HEK293 (cell line): ENCODE data around the gene AHRR.

Experiments used
- CTCF ChIA-PET: fragments of 350-600 bp; formaldehyde crosslinking; extraction: SDS; loops from one replicate; lab custom pipeline; 2021; ENCODE audit warnings: antibody characterized with exemption; lab: Yijun Ruan, JAX
- POLR2A ChIA-PET: fragments of 300-600 bp; formaldehyde crosslinking; extraction: SDS; loops from one replicate; lab custom pipeline; 2020; ENCODE audit warnings: antibody characterized with exemption, inconsistent platforms; lab: Yijun Ruan, JAX
- H3K27ac ChIP-seq: fragments of 200-500 bp; sonication (Bioruptor generic); 2 replicates; pipeline ENCODE4 v1.5.1; 2014; ENCODE audit warnings: low read depth, low read length, control low read depth, inconsistent platforms; ENCODE audit errors: extremely low read depth
- H3K36me3 ChIP-seq, 2 experiments: fragments of 200-500 bp in 1 of 2; sonication (Bioruptor generic) in 1 of 2; 1 replicate in 1 of 2; 2 replicates in 1 of 2; pipeline ENCODE4 v1.5.1; 2014 to 2017; ENCODE audit warnings: inconsistent platforms in 2 of 2, low read length in 2 of 2; ENCODE audit not compliant: control insufficient read depth in 2 of 2, insufficient read depth in 1 of 2
- H3K4me1 ChIP-seq: fragments of 200-500 bp; sonication (Bioruptor generic); 2 replicates; pipeline ENCODE4 v1.5.1; 2014; ENCODE audit warnings: mild to moderate bottlenecking, low read length, inconsistent platforms; ENCODE audit not compliant: control insufficient read depth, insufficient read depth
- H3K4me3 ChIP-seq: 2 replicates; pipeline ENCODE4 v1.5.1; 2011; ENCODE audit warnings: low read depth, mild to moderate bottlenecking, control low read depth, low read length, moderate library complexity
- H3K9me3 ChIP-seq: fragments of 200-500 bp; sonication (Bioruptor generic); 2 replicates; pipeline ENCODE4 v1.5.1; 2014; ENCODE audit warnings: low read depth, low read length, inconsistent platforms; ENCODE audit not compliant: control insufficient read depth, insufficient read depth
- GLIS2 ChIP-seq: fragments of 450-650 bp; formaldehyde crosslinking; IDR thresholded peaks from 2 replicates; pipeline ENCODE4 v1.5.1; 2016; ENCODE audit warnings: missing biosample characterization, missing genetic modification characterization
- HOXC10 ChIP-seq: sonication (generic); formaldehyde crosslinking; IDR thresholded peaks from 2 replicates; pipeline ENCODE4 v1.8.1; 2023; ENCODE audit warnings: mild to moderate bottlenecking, missing genetic modification reagents
- KLF10 ChIP-seq: fragments of 450-650 bp; IDR thresholded peaks from 2 replicates; pipeline ENCODE4 v1.5.1; 2018; ENCODE audit warnings: missing biosample characterization, mild to moderate bottlenecking, missing genetic modification characterization
- KLF16 ChIP-seq: fragments of 450-650 bp; formaldehyde crosslinking; IDR thresholded peaks from 2 replicates; pipeline ENCODE4 v1.5.1; 2017; ENCODE audit warnings: missing biosample characterization, missing genetic modification characterization
- PATZ1 ChIP-seq: fragments of 450-650 bp; formaldehyde crosslinking; IDR thresholded peaks from 2 replicates; pipeline ENCODE4 v1.5.1; 2016; ENCODE audit warnings: missing biosample characterization, missing genetic modification characterization
- RBAK ChIP-seq: fragments of 450-650 bp; formaldehyde crosslinking; IDR thresholded peaks from 2 replicates; pipeline ENCODE4 v1.5.1; 2016; ENCODE audit warnings: missing biosample characterization, missing genetic modification characterization
- TCF7L2 ChIP-seq: IDR thresholded peaks from 2 replicates; pipeline ENCODE4 v1.6.1; 2011; ENCODE audit warnings: low read depth, mild to moderate bottlenecking, inconsistent platforms, low read length, moderate library complexity, borderline replicate concordance
- TRIM28 ChIP-seq: IDR thresholded peaks from 2 replicates; pipeline ENCODE4 v1.6.1; 2011; ENCODE audit warnings: low read length, control low read depth, borderline replicate concordance
- ZBTB10 ChIP-seq: fragments of 450-650 bp; formaldehyde crosslinking; IDR thresholded peaks from 2 replicates; pipeline ENCODE4 v1.5.1; 2016; ENCODE audit warnings: missing biosample characterization, missing genetic modification characterization
- ZFP69B ChIP-seq: fragments of 450-650 bp; formaldehyde crosslinking; IDR thresholded peaks from 2 replicates; pipeline ENCODE4 v1.5.1; 2016; ENCODE audit warnings: missing biosample characterization, missing genetic modification characterization
- ZNF121 ChIP-seq: fragments of 450-650 bp; formaldehyde crosslinking; IDR thresholded peaks from 2 replicates; pipeline ENCODE4 v1.5.1; 2016; ENCODE audit warnings: missing biosample characterization, missing genetic modification characterization
- ZNF174 ChIP-seq: fragments of 450-650 bp; formaldehyde crosslinking; IDR thresholded peaks from 2 replicates; pipeline ENCODE4 v1.5.0; 2017; ENCODE audit warnings: missing biosample characterization, mild to moderate bottlenecking, missing genetic modification characterization
- ZNF214 ChIP-seq: fragments of 450-650 bp; formaldehyde crosslinking; IDR thresholded peaks from 2 replicates; pipeline ENCODE4 v1.5.1; 2017; ENCODE audit warnings: missing biosample characterization, mild to moderate bottlenecking, missing genetic modification characterization, borderline replicate concordance
- ZNF223 ChIP-seq: fragments of 450-650 bp; formaldehyde crosslinking; IDR thresholded peaks from 2 replicates; pipeline ENCODE4 v1.5.1; 2016; ENCODE audit warnings: missing biosample characterization, missing genetic modification characterization
- ZNF239 ChIP-seq: fragments of 450-650 bp; formaldehyde crosslinking; IDR thresholded peaks from 2 replicates; pipeline ENCODE4 v1.5.1; 2016; ENCODE audit warnings: missing biosample characterization, missing genetic modification characterization
- ZNF423 ChIP-seq: fragments of 450-650 bp; formaldehyde crosslinking; IDR thresholded peaks from 2 replicates; pipeline ENCODE4 v1.5.1; 2016; ENCODE audit warnings: missing biosample characterization, missing genetic modification characterization
- ZNF488 ChIP-seq: fragments of 450-650 bp; formaldehyde crosslinking; IDR thresholded peaks from 2 replicates; pipeline ENCODE4 v1.5.1; 2016; ENCODE audit warnings: missing biosample characterization, missing genetic modification characterization
- ZNF621 ChIP-seq: fragments of 450-650 bp; formaldehyde crosslinking; IDR thresholded peaks from 2 replicates; pipeline ENCODE4 v1.5.1; 2017; ENCODE audit warnings: missing biosample characterization, missing genetic modification characterization
- ZNF624 ChIP-seq: fragments of 450-650 bp; formaldehyde crosslinking; IDR thresholded peaks from 2 replicates; pipeline ENCODE4 v1.5.1; 2017; ENCODE audit warnings: missing biosample characterization, missing genetic modification characterization
- ZNF664 ChIP-seq: fragments of 450-650 bp; formaldehyde crosslinking; IDR thresholded peaks from 2 replicates; pipeline ENCODE4 v1.5.1; 2016; ENCODE audit warnings: missing biosample characterization, missing genetic modification characterization
- ZNF777 ChIP-seq: fragments of 450-650 bp; formaldehyde crosslinking; IDR thresholded peaks from 2 replicates; pipeline ENCODE4 v1.5.1; 2017; ENCODE audit warnings: missing biosample characterization, missing genetic modification characterization, borderline replicate concordance
- ZNF791 ChIP-seq: fragments of 450-650 bp; formaldehyde crosslinking; IDR thresholded peaks from 2 replicates; pipeline ENCODE4 v1.5.1; 2016; ENCODE audit warnings: missing biosample characterization, missing genetic modification characterization
- TF ChIP-seq, protein P1 (sequence below): fragments of 450-650 bp; formaldehyde crosslinking; IDR thresholded peaks from 2 replicates; pipeline ENCODE4 v1.5.1; 2016; ENCODE audit warnings: missing biosample characterization, missing genetic modification characterization, borderline replicate concordance
- TF ChIP-seq, protein P2 (sequence below): fragments of 450-650 bp; formaldehyde crosslinking; IDR thresholded peaks from 2 replicates; pipeline ENCODE4 v1.5.1; 2016; ENCODE audit warnings: missing biosample characterization, missing genetic modification characterization

AHRR gene

DNA sequence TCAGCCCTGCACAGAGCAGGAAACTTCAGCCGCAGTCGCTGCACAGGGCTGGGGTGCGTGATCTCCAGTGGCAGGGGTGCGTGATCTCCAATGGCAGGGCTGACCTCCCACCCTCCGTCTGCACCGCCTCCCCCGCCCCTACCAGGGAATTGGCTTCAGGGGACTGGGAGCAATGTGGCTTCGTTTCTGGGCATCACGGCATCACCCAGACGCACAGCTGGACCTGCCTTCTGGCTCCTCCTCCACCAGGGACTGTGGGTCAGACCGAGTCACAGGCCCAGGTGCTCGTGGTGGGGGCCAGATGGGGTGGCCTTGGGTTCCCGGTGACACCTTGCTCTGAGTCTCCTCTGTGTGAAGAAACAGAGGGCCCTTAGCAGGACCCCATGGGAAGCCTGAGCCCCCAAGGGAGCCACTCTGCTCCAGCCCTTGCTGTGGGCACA is 51.1 kb downstream of the AHRR start:
- H3K4me1 ChIP-seq = peaks cover 18% of the 10 kb centered on the region
- POLR2A ChIA-PET = interaction anchor here (0.5 to 1.0 kb wide), 2 partner anchors 22 to 55 kb away, joined by 3 read pairs; no protein-coding TSS in a partner anchor
- CTCF ChIA-PET = interaction anchor here (0.6 to 0.8 kb wide), 2 partner anchors 52 to 95 kb away, joined by 4 to 5 read pairs; no protein-coding TSS in a partner anchor
- no peak overlapping the region for H3K4me3 ChIP-seq
- TF ChIP-seq ZBTB10 (tag by site-specific recombination) (no peak), TRIM28 (no peak), ZNF621 (tag by site-specific recombination) (no peak), ZFP69B (tag by site-specific recombination) (no peak), KLF10 (no peak), ZNF791 (tag by site-specific recombination) (no peak), ZNF174 (tag by site-specific recombination) (no peak), ZNF214 (tag by site-specific recombination) (no peak), ZNF121 (tag by site-specific recombination) (no peak), KLF16 (tag by site-specific recombination) (no peak)
- H3K36me3 ChIP-seq = no peaks in the 10 kb centered on the region
- H3K27ac ChIP-seq = peak overlapping the region; percentile 95; the same call in 1 of the 2 replicates
- H3K9me3 ChIP-seq = no peaks in the 10 kb centered on the region

- ChIA-PET POLR2A (interaction anchor here (0.5 to 0.7 kb wide), 3 partner anchors 22 to 91 kb away, joined by 3 to 6 read pairs (median 3); no protein-coding TSS in a partner anchor), CTCF (interaction anchor here (0.8 to 1.0 kb wide), 2 partner anchors 51 to 56 kb away, joined by 3 to 5 read pairs; no protein-coding TSS in a partner anchor)
- peaks cover 18% of the 10 kb centered on the region for H3K4me1 ChIP-seq
- H3K4me3 ChIP-seq = peak overlapping the region; percentile 12
- H3K9me3 ChIP-seq = no peaks in the 10 kb centered on the region
- H3K27ac ChIP-seq = peak overlapping the region; percentile 95
- H3K36me3 ChIP-seq = no peaks in the 10 kb centered on the region
- TF ChIP-seq ZNF664 (no peak), PATZ1 (peak; percentile 68), ZNF624 (no peak), KLF16 (tag by site-specific recombination) (no peak), ZNF488 (tag by site-specific recombination) (no peak), TCF7L2 (no peak), GLIS2 (tag by site-specific recombination) (peak; percentile 43), ZNF223 (no peak), ZNF777 (tag by site-specific recombination) (no peak), ZNF423 (tag by site-specific recombination) (no peak), RBAK (tag by site-specific recombination) (no peak), ZNF239 (tag by site-specific recombination) (no peak), HOXC10 (CRISPR knock-in tag) (no peak)
- TF ChIP-seq, protein P1, sequence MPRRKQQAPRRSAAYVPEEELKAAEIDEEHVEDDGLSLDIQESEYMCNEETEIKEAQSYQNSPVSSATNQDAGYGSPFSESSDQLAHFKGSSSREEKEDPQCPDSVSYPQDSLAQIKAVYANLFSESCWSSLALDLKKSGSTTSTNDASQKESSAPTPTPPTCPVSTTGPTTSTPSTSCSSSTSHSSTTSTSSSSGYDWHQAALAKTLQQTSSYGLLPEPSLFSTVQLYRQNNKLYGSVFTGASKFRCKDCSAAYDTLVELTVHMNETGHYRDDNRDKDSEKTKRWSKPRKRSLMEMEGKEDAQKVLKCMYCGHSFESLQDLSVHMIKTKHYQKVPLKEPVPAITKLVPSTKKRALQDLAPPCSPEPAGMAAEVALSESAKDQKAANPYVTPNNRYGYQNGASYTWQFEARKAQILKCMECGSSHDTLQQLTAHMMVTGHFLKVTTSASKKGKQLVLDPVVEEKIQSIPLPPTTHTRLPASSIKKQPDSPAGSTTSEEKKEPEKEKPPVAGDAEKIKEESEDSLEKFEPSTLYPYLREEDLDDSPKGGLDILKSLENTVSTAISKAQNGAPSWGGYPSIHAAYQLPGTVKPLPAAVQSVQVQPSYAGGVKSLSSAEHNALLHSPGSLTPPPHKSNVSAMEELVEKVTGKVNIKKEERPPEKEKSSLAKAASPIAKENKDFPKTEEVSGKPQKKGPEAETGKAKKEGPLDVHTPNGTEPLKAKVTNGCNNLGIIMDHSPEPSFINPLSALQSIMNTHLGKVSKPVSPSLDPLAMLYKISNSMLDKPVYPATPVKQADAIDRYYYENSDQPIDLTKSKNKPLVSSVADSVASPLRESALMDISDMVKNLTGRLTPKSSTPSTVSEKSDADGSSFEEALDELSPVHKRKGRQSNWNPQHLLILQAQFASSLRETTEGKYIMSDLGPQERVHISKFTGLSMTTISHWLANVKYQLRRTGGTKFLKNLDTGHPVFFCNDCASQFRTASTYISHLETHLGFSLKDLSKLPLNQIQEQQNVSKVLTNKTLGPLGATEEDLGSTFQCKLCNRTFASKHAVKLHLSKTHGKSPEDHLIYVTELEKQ (tag by site-specific recombination) = no peak
- TF ChIP-seq, protein P2, sequence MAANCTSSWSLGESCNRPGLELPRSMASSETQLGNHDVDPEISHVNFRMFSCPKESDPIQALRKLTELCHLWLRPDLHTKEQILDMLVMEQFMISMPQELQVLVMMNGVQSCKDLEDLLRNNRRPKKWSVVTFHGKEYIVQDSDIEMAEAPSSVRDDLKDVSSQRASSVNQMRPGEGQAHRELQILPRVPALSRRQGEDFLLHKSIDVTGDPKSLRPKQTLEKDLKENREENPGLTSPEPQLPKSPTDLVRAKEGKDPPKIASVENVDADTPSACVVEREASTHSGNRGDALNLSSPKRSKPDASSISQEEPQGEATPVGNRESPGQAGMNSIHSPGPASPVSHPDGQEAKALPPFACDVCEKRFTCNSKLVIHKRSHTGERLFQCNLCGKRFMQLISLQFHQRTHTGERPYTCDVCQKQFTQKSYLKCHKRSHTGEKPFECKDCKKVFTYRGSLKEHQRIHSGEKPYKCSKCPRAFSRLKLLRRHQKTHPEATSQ (tag by site-specific recombination) = no peak
Observed at GRCh38 chr5:372996-373709, 51.6 kb downstream of the AHRR start.
